Measurements from ENCODE around the gene SHISAL1.

The SHISAL1 gene

GRCh38 chr22:44293876-44294275 is 18.9 kb downstream of the SHISAL1 start:
- Histone ChIP-seq H3K4me1 (no peaks in the 10 kb centered on the region), H3K27me3 (ENCODE audit: control insufficient read depth, insufficient read depth, low read length) (no peaks in the 10 kb centered on the region), H2AFZ (no peak overlapping the region), H3K9ac (no peak overlapping the region), H3K9me3 (ENCODE audit: control insufficient read depth, low read length) (no peaks in the 10 kb centered on the region), H3K36me3 (ENCODE audit: control insufficient read depth, insufficient read depth, low read length) (no peaks in the 10 kb centered on the region), H3K4me2 (ENCODE audit: low read length) (no peak overlapping the region), H3K4me3 (ENCODE audit: low read depth, low read length) (no peak overlapping the region), H3K79me2 (no peaks in the 10 kb centered on the region), H3K27ac (no peak overlapping the region)
- TF ChIP-seq, protein P1, sequence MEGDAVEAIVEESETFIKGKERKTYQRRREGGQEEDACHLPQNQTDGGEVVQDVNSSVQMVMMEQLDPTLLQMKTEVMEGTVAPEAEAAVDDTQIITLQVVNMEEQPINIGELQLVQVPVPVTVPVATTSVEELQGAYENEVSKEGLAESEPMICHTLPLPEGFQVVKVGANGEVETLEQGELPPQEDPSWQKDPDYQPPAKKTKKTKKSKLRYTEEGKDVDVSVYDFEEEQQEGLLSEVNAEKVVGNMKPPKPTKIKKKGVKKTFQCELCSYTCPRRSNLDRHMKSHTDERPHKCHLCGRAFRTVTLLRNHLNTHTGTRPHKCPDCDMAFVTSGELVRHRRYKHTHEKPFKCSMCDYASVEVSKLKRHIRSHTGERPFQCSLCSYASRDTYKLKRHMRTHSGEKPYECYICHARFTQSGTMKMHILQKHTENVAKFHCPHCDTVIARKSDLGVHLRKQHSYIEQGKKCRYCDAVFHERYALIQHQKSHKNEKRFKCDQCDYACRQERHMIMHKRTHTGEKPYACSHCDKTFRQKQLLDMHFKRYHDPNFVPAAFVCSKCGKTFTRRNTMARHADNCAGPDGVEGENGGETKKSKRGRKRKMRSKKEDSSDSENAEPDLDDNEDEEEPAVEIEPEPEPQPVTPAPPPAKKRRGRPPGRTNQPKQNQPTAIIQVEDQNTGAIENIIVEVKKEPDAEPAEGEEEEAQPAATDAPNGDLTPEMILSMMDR (IDR thresholded peaks at IDR 0.05) = no peak

DNA sequence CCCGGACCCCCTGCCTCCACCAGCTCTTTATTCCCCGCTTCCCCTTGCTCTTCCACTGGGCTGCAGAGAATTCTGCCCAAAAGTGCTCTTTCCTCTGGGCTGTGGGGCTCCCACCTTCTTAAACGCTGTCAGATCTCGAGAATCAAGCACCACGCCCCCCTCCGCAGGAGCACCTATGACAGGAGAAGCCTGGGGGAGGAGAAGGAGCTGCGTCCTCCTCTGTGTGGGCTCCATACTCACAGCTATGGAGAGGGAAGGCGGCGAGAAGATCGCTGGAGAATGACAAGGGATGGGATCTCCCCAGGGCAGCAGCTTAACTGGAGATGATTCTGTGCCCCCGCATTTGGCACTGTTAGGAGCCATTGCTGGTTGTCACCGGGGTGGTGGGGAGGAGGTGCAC is 19.7 kb downstream of the SHISAL1 start:
- Histone ChIP-seq H3K9me3 (ENCODE audit: control insufficient read depth, low read length) (no peaks in the 10 kb centered on the region), H3K27me3 (ENCODE audit: control insufficient read depth, insufficient read depth, low read length) (no peaks in the 10 kb centered on the region), H3K4me2 (ENCODE audit: low read length) (no peak overlapping the region), H3K79me2 (no peaks in the 10 kb centered on the region), H3K4me3 (ENCODE audit: low read depth, low read length) (no peak overlapping the region), H2AFZ (no peak overlapping the region), H3K9ac (no peak overlapping the region), H3K4me1 (no peaks in the 10 kb centered on the region), H3K36me3 (ENCODE audit: control insufficient read depth, insufficient read depth, low read length) (no peaks in the 10 kb centered on the region), H3K27ac (no peak overlapping the region)
- TF ChIP-seq, protein P1 (IDR thresholded peaks at IDR 0.05) = no peak

GRCh38 chr22:44292521-44292920 is 20.2 kb downstream of the SHISAL1 start:
- no peaks in the 10 kb centered on the region for H3K4me1 ChIP-seq

GRCh38 chr22:44291674-44292360 is 20.9 kb downstream of the SHISAL1 start:
- Histone ChIP-seq H3K27ac (no peak overlapping the region), H3K4me3 (ENCODE audit: low read depth, low read length) (no peak overlapping the region), H3K4me2 (ENCODE audit: low read length) (no peak overlapping the region), H2AFZ (no peak overlapping the region), H3K4me1 (no peaks in the 10 kb centered on the region), H3K9ac (no peak overlapping the region), H3K36me3 (ENCODE audit: control insufficient read depth, insufficient read depth, low read length) (no peaks in the 10 kb centered on the region), H3K9me3 (ENCODE audit: control insufficient read depth, low read length) (no peaks in the 10 kb centered on the region), H3K27me3 (ENCODE audit: control insufficient read depth, insufficient read depth, low read length) (no peaks in the 10 kb centered on the region), H3K79me2 (no peaks in the 10 kb centered on the region)
- TF ChIP-seq, protein P1 (IDR thresholded peaks at IDR 0.05) = no peak

More at GRCh38 chr22:44292521-44292920, 20.2 kb downstream of the SHISAL1 start:
- Histone ChIP-seq H3K4me3 (ENCODE audit: low read depth, low read length) (no peak overlapping the region), H2AFZ (no peak overlapping the region), H3K9ac (no peak overlapping the region), H3K27ac (no peak overlapping the region), H3K27me3 (ENCODE audit: control insufficient read depth, insufficient read depth, low read length) (no peaks in the 10 kb centered on the region), H3K4me2 (ENCODE audit: low read length) (no peak overlapping the region), H3K79me2 (no peaks in the 10 kb centered on the region), H3K36me3 (ENCODE audit: control insufficient read depth, insufficient read depth, low read length) (no peaks in the 10 kb centered on the region), H3K9me3 (ENCODE audit: control insufficient read depth, low read length) (no peaks in the 10 kb centered on the region)
- TF ChIP-seq, protein P1 (IDR thresholded peaks at IDR 0.05) = no peak

DNA sequence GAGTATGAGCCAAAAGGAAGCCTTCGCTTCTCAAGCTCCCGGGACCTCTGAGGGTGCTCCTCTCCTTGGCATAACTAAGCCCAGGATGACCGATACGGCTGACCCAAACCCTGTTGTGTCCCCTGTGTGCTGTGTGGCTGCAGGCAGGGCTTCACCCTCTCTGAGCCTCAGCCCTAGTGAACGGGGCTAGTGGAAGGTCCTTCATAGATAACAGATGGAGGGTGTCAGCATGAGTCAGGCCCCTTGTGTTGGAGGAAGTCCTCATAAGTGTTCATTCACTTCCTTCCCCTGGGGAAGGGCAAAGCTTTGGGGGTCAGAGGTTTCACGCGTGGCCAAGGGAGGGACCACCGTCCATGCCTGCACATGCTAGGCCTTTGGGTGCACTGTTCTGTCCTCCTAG is 21.5 kb downstream of the SHISAL1 start:
- H3K79me2 ChIP-seq = no peaks in the 10 kb centered on the region
- H3K9me3 ChIP-seq (ENCODE audit: control insufficient read depth, low read length) = no peaks in the 10 kb centered on the region
- no peak overlapping the region for H3K27ac ChIP-seq
- no peak overlapping the region for H3K4me2 ChIP-seq (ENCODE audit: low read length)
- TF ChIP-seq, protein P1 (IDR thresholded peaks at IDR 0.05) = no peak
- H3K27me3 ChIP-seq (ENCODE audit: control insufficient read depth, insufficient read depth, low read length) = no peaks in the 10 kb centered on the region
- H3K9ac ChIP-seq = no peak overlapping the region
- H3K36me3 ChIP-seq (ENCODE audit: control insufficient read depth, insufficient read depth, low read length) = no peaks in the 10 kb centered on the region
- H2AFZ ChIP-seq = no peak overlapping the region
- H3K4me1 ChIP-seq = no peaks in the 10 kb centered on the region
- no peak overlapping the region for H3K4me3 ChIP-seq (ENCODE audit: low read depth, low read length)
